Measurements from ENCODE around the gene DVL1.

Gene DVL1

GRCh38 chr1:1299686-1300351 lies 49.4 kb downstream of the DVL1 start:
- H3K27ac Mint-ChIP-seq = no peak overlapping the region
- peaks cover 5% of the 10 kb centered on the region for H3K4me1 Mint-ChIP-seq
- H3K4me3 Mint-ChIP-seq = no peak overlapping the region
- no peaks in the 10 kb centered on the region for H3K36me3 Mint-ChIP-seq (ENCODE audit: low read depth)
- H3K9me3 Mint-ChIP-seq = no peaks in the 10 kb centered on the region
- TF ChIP-seq, protein P1, sequence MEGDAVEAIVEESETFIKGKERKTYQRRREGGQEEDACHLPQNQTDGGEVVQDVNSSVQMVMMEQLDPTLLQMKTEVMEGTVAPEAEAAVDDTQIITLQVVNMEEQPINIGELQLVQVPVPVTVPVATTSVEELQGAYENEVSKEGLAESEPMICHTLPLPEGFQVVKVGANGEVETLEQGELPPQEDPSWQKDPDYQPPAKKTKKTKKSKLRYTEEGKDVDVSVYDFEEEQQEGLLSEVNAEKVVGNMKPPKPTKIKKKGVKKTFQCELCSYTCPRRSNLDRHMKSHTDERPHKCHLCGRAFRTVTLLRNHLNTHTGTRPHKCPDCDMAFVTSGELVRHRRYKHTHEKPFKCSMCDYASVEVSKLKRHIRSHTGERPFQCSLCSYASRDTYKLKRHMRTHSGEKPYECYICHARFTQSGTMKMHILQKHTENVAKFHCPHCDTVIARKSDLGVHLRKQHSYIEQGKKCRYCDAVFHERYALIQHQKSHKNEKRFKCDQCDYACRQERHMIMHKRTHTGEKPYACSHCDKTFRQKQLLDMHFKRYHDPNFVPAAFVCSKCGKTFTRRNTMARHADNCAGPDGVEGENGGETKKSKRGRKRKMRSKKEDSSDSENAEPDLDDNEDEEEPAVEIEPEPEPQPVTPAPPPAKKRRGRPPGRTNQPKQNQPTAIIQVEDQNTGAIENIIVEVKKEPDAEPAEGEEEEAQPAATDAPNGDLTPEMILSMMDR (IDR thresholded peaks at IDR 0.05; ENCODE audit: unreplicated experiment in 3 of 3) = peak; percentile 25 to 45 (median 42)
- H3K27me3 Mint-ChIP-seq (ENCODE audit: low read depth) = no peaks in the 10 kb centered on the region

GRCh38 chr1:1298861-1299685 lies 50.1 kb downstream of the DVL1 start:
- H3K4me3 Mint-ChIP-seq = no peak overlapping the region
- TF ChIP-seq, protein P1 (IDR thresholded peaks at IDR 0.05; ENCODE audit: unreplicated experiment in 3 of 3) = no peak
- H3K36me3 Mint-ChIP-seq (ENCODE audit: low read depth) = no peaks in the 10 kb centered on the region
- H3K9me3 Mint-ChIP-seq = no peaks in the 10 kb centered on the region
- H3K27me3 Mint-ChIP-seq (ENCODE audit: low read depth) = no peaks in the 10 kb centered on the region
- H3K27ac Mint-ChIP-seq = no peak overlapping the region
- H3K4me1 Mint-ChIP-seq = no peaks in the 10 kb centered on the region

DNA sequence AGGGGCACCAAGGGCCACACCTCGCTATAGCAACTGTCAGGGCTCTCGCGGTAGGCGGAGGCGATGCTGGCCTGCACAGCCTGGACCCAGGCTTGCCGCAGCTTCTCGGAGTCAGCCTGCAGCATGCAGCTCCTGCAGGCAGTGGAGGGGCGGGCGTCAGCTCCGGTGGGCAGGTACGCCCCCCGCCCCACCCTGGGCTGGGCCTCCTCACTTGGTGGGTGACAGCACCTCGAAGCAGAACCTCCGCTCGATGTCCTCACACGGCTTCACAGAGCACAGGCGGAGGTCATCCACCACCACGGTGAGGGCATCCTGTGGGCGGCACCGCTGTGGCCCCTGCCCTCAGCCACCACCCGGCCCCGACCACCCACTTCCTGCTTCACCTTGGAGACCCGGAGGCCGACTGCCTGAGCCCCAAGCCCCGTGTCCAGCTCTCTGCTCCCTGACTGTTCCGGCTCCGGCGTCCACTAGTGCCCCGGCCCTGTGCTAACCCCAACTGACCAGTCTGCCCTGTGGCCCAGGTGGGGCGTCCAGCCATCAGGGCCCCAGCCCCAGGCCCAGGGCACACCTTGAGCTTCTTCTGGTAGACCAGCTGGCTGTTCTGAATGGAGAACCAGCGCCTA lies 51.3 kb downstream of the DVL1 start:
- no peaks in the 10 kb centered on the region for H3K36me3 Mint-ChIP-seq (ENCODE audit: low read depth)
- no peaks in the 10 kb centered on the region for H3K27me3 Mint-ChIP-seq (ENCODE audit: low read depth)
- no peaks in the 10 kb centered on the region for H3K4me1 Mint-ChIP-seq
- TF ChIP-seq, protein P1 (IDR thresholded peaks at IDR 0.05; ENCODE audit: unreplicated experiment in 3 of 3) = no peak
- no peak overlapping the region for H3K4me3 Mint-ChIP-seq
- H3K9me3 Mint-ChIP-seq = no peaks in the 10 kb centered on the region
- H3K27ac Mint-ChIP-seq = no peak overlapping the region

GRCh38 chr1:1296070-1297061 lies 52.9 kb downstream of the DVL1 start:
- Mint-ChIP-seq H3K27ac (no peak overlapping the region), H3K9me3 (no peaks in the 10 kb centered on the region), H3K4me3 (no peak overlapping the region), H3K27me3 (ENCODE audit: low read depth) (no peaks in the 10 kb centered on the region), H3K4me1 (no peaks in the 10 kb centered on the region), H3K36me3 (ENCODE audit: low read depth) (no peaks in the 10 kb centered on the region)
- TF ChIP-seq, protein P1 (IDR thresholded peaks at IDR 0.05; ENCODE audit: unreplicated experiment in 3 of 3) = no peak

DNA sequence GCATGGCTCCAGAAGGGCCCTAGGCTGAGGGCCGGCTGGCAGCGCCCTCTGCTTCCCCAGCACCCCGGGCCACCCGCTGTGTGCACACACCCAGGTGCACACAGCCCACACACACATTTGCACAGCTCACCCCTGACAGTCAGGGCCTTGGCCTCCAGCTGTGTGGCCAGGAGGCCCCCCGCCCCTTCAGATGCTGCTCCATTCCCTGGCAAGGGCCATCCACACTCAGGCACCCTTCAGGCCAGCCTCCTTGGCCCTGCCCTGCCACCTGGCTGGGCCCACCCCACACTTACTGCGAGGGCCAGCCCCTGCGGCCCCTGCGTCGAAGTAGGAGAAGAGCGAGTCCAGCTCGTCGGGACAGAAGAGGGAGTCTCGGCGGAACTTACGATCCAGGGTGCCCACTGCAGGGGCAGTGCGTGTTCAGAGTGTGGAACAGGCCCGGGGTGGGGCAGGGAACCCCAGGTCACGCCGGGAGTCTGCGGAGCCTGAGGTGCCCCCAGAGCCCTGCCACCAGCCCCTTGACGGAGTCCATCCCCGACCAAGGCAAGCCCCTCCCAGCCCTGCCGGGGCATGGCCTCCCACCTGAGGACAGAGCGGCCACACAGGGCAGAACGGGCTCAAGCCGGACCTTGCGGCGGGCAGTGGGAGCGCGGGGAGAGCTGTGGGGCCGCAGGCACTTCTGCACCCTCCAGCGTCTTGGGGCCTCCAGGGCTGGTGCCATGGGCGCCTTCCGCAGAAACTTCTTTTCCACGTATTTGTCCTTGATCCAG lies 53.9 kb downstream of the DVL1 start:
- no peak overlapping the region for H3K4me3 Mint-ChIP-seq
- H3K4me1 Mint-ChIP-seq = no peaks in the 10 kb centered on the region

More for the DNA sequence above, 53.9 kb downstream of the DVL1 start:
- no peaks in the 10 kb centered on the region for H3K27me3 Mint-ChIP-seq (ENCODE audit: low read depth)
- H3K36me3 Mint-ChIP-seq (ENCODE audit: low read depth) = no peaks in the 10 kb centered on the region
- H3K27ac Mint-ChIP-seq = no peak overlapping the region
- TF ChIP-seq, protein P1 (IDR thresholded peaks at IDR 0.05; ENCODE audit: unreplicated experiment in 3 of 3) = no peak
- H3K9me3 Mint-ChIP-seq = no peaks in the 10 kb centered on the region

Measured in nephron (organoid).